Transverse colon (tissue), 4 donors: ENCODE data around the gene PTPRN2.

Experiments
- CTCF ChIP-seq, 5 experiments: fragments of 200-600 bp in 3 of 5; fragments of 450-650 bp in 2 of 5; sonication (generic) in 3 of 5; IDR thresholded peaks; 1 replicate in 2 of 5; 2 replicates in 3 of 5; pipeline ENCODE4 v1.5.1; 2016 to 2017; ENCODE audit warnings: antibody characterized with exemption in 5 of 5, inconsistent platforms in 3 of 5, mild to moderate bottlenecking in 2 of 5, moderate library complexity in 1 of 5
- EP300 ChIP-seq: sonication (generic); formaldehyde crosslinking; IDR thresholded peaks from one replicate; pipeline ENCODE4 v1.6.1; 2017; ENCODE audit warnings: antibody characterized with exemption, low read depth
- POLR2A ChIP-seq: fragments of 450-650 bp; IDR thresholded peaks from one replicate; pipeline ENCODE4 v1.6.1; 2016; ENCODE audit warnings: antibody characterized with exemption, mild to moderate bottlenecking, moderate library complexity
- POLR2AphosphoS5 ChIP-seq, 3 donors: sonication (generic); formaldehyde crosslinking; IDR thresholded peaks; one replicate each; pipeline ENCODE4 v1.6.1; 2016; ENCODE audit warnings: antibody characterized with exemption in 3 of 3

GRCh38 chr7:157876469-157877285, 710.9 kb downstream of the PTPRN2 start:
- TF ChIP-seq CTCF (IDR thresholded peaks at IDR 0.05) (no peak), POLR2AphosphoS5 (IDR thresholded peaks at IDR 0.05) (no peak), EP300 (no peak), POLR2A (no peak)
